Measurements from ENCODE around the gene WNK2.

DNA sequence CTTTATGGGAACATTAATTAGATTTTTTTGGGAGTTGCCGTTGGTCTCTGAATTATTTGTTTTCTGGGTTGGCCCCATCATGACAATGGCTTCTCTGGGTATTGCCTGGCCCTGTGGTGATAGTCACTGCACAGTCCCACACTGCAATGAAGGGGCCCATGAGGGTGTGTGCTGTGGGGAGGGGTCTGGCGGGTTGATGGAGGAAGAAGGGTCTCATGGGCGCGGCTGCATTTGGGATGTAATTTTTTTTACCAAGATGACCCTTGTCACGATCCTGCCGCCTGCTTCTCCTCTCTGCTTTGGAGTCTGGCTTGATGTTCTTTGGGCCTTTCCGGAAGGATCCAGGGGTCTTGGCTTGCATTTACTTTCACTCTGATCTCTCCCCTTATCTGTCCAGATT lies 44.1 kb downstream of the WNK2 start:
- TF ChIP-seq, protein P1, sequence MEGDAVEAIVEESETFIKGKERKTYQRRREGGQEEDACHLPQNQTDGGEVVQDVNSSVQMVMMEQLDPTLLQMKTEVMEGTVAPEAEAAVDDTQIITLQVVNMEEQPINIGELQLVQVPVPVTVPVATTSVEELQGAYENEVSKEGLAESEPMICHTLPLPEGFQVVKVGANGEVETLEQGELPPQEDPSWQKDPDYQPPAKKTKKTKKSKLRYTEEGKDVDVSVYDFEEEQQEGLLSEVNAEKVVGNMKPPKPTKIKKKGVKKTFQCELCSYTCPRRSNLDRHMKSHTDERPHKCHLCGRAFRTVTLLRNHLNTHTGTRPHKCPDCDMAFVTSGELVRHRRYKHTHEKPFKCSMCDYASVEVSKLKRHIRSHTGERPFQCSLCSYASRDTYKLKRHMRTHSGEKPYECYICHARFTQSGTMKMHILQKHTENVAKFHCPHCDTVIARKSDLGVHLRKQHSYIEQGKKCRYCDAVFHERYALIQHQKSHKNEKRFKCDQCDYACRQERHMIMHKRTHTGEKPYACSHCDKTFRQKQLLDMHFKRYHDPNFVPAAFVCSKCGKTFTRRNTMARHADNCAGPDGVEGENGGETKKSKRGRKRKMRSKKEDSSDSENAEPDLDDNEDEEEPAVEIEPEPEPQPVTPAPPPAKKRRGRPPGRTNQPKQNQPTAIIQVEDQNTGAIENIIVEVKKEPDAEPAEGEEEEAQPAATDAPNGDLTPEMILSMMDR (conservative IDR thresholded peaks at IDR 0.05 in 1 of 2, IDR thresholded peaks at IDR 0.05 in 1 of 2; ENCODE audit: extremely low read depth in 1 of 2, insufficient read depth in 1 of 2, low read depth in 1 of 2, low read length in 2 of 2), result no peak
- TF ChIP-seq EZH2 (IDR thresholded peaks at IDR 0.05; ENCODE audit: borderline replicate concordance, low read length), result no peak

Measured in mammary epithelial cell (primary cell).